C4-2B (cell line): ENCODE results near the gene GALNT13.

ENCODE experiments used
- H3K27ac ChIP-seq: fragments of 450-650 bp; 2 replicates; pipeline ENCODE4 v1.5.1; 2017
- CTCF ChIP-seq: fragments of 450-650 bp; conservative IDR thresholded peaks from 2 replicates; pipeline ENCODE4 v1.5.1; 2017; ENCODE audit warnings: mild to moderate bottlenecking
- ZFX ChIP-seq: fragments of 450-650 bp; IDR thresholded peaks from 2 replicates; pipeline ENCODE4 v1.6.1; 2017

Gene GALNT13

GRCh38 chr2:153870308-153870707 lies 1.4 kb upstream of the GALNT13 start:
- no peak for TF ChIP-seq ZFX
- TF ChIP-seq CTCF: peak; percentile 23
- H3K27ac ChIP-seq: no peak overlapping the region

DNA sequence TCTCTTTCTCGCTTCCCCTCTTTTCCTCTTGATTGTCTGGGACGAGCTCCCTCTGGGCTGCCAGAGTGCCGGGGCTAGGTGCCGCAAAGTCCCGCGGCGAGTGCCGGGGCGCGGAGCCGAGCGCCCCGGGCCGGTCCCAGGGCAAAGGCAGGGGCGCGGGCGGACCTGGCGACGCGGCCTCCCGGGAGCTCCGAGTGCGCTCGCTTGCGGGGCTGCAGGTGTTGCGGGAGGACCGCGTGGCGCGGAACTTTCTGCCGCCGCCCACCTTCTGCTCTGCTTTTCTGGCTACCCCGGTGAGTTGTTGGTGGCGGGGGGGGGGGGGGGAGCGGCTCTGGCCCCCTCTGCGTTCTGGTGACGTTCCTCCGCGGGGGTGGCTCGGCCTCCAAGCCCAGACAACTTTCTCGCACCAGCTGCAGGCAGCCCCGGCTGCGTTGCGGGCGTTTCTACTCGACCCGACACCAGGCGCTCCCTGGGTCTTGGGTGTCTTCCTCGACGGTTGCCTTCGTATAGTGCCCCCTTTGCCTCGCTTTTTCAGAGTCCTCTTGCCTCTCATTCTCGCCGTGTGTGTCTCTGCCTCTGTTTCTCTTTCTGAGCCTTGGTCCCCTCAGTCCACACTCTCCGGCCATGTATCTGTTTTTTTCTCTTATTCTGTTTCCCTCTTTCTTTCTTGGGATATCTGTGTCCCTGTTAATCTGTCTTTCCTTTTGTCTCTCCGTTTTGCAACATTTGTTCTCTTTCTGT lies 759 bp downstream of the GALNT13 start:
- no peak for TF ChIP-seq CTCF
- TF ChIP-seq ZFX: no peak

GRCh38 chr2:153873052-153874048 lies 1.6 kb downstream of the GALNT13 start:
- TF ChIP-seq CTCF (no peak), ZFX (no peak)
- no peak overlapping the region for H3K27ac ChIP-seq

More for the DNA sequence above, 759 bp downstream of the GALNT13 start:
- no peak overlapping the region for H3K27ac ChIP-seq

DNA sequence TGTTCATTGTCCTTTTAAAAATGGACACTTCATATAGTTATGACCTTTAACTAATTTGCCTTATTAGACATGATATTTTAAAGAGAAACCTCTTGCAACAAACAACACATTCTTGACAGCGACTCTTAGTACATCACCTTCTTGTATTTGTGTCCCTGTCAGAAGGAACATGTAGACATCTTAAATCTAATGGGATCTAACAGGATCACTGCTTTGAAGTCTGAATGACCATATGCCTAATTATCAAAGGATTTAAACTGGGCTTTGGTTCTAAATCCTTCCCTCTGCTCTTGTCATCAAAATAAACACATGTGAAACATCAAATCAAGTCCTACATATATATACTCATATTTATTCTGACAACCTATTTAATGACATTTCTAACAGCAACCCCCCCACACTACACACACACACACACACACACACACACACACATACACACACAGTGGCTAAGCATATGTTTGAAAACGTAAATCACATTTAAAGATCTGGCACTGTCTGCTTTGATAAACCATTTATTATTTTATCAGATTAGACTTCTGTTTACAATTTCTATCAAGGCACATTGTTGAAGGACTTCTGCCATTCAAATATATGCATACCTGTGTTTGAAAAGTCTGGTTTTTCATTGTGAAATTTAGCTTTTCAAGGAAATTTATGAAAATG lies 4.2 kb downstream of the GALNT13 start:
- TF ChIP-seq ZFX (no peak), CTCF (no peak)
- no peak overlapping the region for H3K27ac ChIP-seq

DNA sequence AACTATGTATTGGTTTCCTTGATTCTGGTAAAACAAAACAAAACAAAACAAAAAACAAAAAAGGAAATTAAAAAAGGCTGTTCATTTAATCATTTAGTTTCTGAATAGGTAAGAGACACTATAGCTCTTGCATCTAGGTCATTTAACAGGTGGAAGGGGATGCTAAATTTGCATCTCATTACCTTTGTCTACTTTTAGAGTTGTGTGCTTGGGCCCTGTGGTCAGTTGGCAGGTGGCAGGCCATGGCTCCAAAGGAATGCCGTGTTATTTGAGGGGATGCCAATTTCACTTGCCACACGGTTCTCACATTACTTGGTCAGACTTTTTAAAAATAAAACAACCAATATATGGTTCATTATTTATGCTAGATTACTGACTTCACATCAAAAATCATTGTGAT lies 9.2 kb downstream of the GALNT13 start:
- H3K27ac ChIP-seq: no peak overlapping the region
- TF ChIP-seq ZFX (no peak), CTCF (no peak)

GRCh38 chr2:153886833-153887232 lies 15.1 kb downstream of the GALNT13 start:
- TF ChIP-seq ZFX (no peak), CTCF (no peak)
- H3K27ac ChIP-seq: no peak overlapping the region
